Measurements from ENCODE around the gene NOS1. TPM values are rescaled to one million over a fixed set of nuclear protein-coding genes. Genes with fewer than 3 reads are reported as not detected.

The NOS1 gene
- total RNA-seq, 1 experiment from 2014 or later = 25.2 TPM

DNA sequence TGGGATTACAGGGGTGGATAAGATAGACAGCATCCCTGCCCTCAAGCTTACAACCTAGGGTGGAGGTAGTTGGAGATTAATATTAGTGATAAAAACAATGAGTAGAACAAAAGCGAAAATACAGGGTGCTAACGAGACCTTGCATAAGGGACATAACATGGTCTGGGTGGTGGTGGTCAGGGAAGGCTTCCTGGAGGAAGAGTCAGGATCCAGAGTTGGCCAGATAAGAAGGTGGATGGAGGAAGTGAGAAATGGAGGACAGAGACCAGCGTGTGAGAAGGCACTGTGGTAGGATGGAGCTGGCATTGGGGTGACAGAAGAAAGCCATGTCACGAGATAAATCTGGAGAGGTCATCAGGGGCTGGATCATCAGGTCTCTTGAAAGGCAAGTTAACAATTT, 19.2 kb downstream of the NOS1 start:
- no peak for DNase-seq (ENCODE audit: low spot score)
- no peaks in the 10 kb centered on the region for H3K9me3 ChIP-seq (ENCODE audit: low read depth, low read length, poor library complexity, severe bottlenecking)
- no peak overlapping the region for H3K4me3 ChIP-seq (ENCODE audit: low read depth, low read length, poor library complexity, severe bottlenecking)
- TSS peak; percentile 42 for BruUV-seq (replicated peaks)
- no peaks in the 10 kb centered on the region for H3K27me3 ChIP-seq (replicated peaks; ENCODE audit: insufficient read depth, low read depth, low read length, poor library complexity)
- peaks cover under 1% of the 10 kb centered on the region for H3K36me3 ChIP-seq (ENCODE audit: insufficient read depth, low read length, poor library complexity, severe bottlenecking)
- POLR2A ChIA-PET (ENCODE audit: low non-redundant PET) = no interaction called here
- peaks cover 59% of the 10 kb centered on the region for H3K4me1 ChIP-seq (ENCODE audit: insufficient read depth, low read length, poor library complexity, severe bottlenecking)
- TF ChIP-seq EZH2 (IDR thresholded peaks at IDR 0.05; ENCODE audit: borderline replicate concordance, low read depth, low read length, poor library complexity, severe bottlenecking) = no peak
- no peak for TF ChIP-seq CTCF (conservative IDR thresholded peaks at IDR 0.05; ENCODE audit: low read depth, low read length)
- intact Hi-C loops (cut with micrococcal nuclease; ENCODE audit: unreplicated experiment) = loop anchor here (5.0 kb wide), 1 partner anchor 70 kb away; no protein-coding TSS in a partner anchor
- CTCF ChIA-PET = no interaction called here
- peak overlapping the region; percentile 74 for H3K27ac ChIP-seq (ENCODE audit: low read depth, low read length, poor library complexity, severe bottlenecking)

GRCh38 chr12:117339104-117339503, 22.3 kb downstream of the NOS1 start:
- no peak overlapping the region for H3K4me3 ChIP-seq (ENCODE audit: low read depth, low read length, poor library complexity, severe bottlenecking)
- intact Hi-C loops (cut with micrococcal nuclease; ENCODE audit: unreplicated experiment) = no loop called here
- H3K9me3 ChIP-seq (ENCODE audit: low read depth, low read length, poor library complexity, severe bottlenecking) = no peaks in the 10 kb centered on the region
- DNase-seq (ENCODE audit: low spot score) = no peak
- no TSS peak for BruUV-seq (replicated peaks)
- TF ChIP-seq EZH2 (IDR thresholded peaks at IDR 0.05; ENCODE audit: borderline replicate concordance, low read depth, low read length, poor library complexity, severe bottlenecking) (no peak), CTCF (conservative IDR thresholded peaks at IDR 0.05; ENCODE audit: low read depth, low read length) (no peak)
- no peaks in the 10 kb centered on the region for H3K27me3 ChIP-seq (replicated peaks; ENCODE audit: insufficient read depth, low read depth, low read length, poor library complexity)
- POLR2A ChIA-PET (ENCODE audit: low non-redundant PET) = no interaction called here
- CTCF ChIA-PET = no interaction called here
- no peaks in the 10 kb centered on the region for H3K36me3 ChIP-seq (ENCODE audit: insufficient read depth, low read length, poor library complexity, severe bottlenecking)
- H3K4me1 ChIP-seq (ENCODE audit: insufficient read depth, low read length, poor library complexity, severe bottlenecking) = peaks cover 73% of the 10 kb centered on the region
- peak overlapping the region; percentile 75 for H3K27ac ChIP-seq (ENCODE audit: low read depth, low read length, poor library complexity, severe bottlenecking)

DNA sequence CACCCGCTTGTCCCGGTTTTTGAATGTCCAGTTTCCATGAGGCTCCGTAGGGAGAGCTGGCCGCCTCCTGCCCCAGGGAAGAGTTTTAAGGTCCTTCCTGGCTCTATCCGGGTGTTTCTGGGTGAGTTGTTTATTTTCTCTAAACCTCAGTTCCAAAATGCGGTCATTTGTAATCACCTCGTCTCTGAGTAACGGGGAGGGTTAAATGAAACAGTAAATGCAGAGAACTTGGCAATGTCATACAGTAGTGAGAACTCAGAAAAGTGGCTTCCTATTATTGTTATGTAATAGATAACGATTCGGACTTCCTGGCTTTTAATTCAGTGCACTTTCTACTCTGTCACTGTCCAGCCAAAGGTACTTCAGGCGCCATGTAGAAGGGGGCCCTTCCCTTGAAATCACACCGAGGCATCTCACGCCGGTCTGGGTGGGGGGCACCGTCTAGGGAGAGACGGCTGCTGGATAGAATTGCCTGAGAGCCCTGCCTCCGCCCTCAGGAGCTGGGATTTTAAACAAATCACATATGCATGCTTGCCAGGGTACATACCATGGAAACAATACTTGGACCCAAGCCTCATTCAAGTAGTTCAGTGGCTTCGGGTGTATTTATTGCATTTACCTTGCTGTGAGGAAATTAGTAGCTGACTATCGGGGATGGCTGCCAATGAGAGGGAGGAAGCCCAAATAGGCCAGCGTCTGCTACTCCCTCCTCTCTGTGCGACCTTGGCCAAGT, 26.4 kb downstream of the NOS1 start:
- no peak for DNase-seq (ENCODE audit: low spot score)
- Histone ChIP-seq H3K4me1 (ENCODE audit: insufficient read depth, low read length, poor library complexity, severe bottlenecking) (peaks cover 68% of the 10 kb centered on the region), H3K9me3 (ENCODE audit: low read depth, low read length, poor library complexity, severe bottlenecking) (no peaks in the 10 kb centered on the region), H3K27me3 (replicated peaks; ENCODE audit: insufficient read depth, low read depth, low read length, poor library complexity) (no peaks in the 10 kb centered on the region), H3K4me3 (ENCODE audit: low read depth, low read length, poor library complexity, severe bottlenecking) (no peak overlapping the region), H3K27ac (ENCODE audit: low read depth, low read length, poor library complexity, severe bottlenecking) (peak overlapping the region; percentile 66), H3K36me3 (ENCODE audit: insufficient read depth, low read length, poor library complexity, severe bottlenecking) (peaks cover 7% of the 10 kb centered on the region)
- BruUV-seq (replicated peaks) = no TSS peak
- ChIA-PET POLR2A (ENCODE audit: low non-redundant PET) (no interaction called here), CTCF (no interaction called here)
- intact Hi-C loops (cut with micrococcal nuclease; ENCODE audit: unreplicated experiment) = no loop called here
- TF ChIP-seq CTCF (conservative IDR thresholded peaks at IDR 0.05; ENCODE audit: low read depth, low read length) = no peak
- no peak for TF ChIP-seq EZH2 (IDR thresholded peaks at IDR 0.05; ENCODE audit: borderline replicate concordance, low read depth, low read length, poor library complexity, severe bottlenecking)

Measured in A673 (cell line).